ENCODE results near the gene FHL3. TPM values are rescaled to one million over a fixed set of nuclear protein-coding genes. Genes with fewer than 3 reads are reported as not detected.
A peak's percentile ranks its signal among the peaks of the same experiment; 100 is the strongest.

Gene FHL3
- total RNA-seq, 1 donor, result 21.4 TPM

GRCh38 chr1:38021969-38022368 lies 16.7 kb upstream of the FHL3 start:
- Histone ChIP-seq H3K36me3 (ENCODE audit: insufficient read depth, low read length) (peaks cover 79% of the 10 kb centered on the region), H3K27me3 (ENCODE audit: insufficient read depth, low read length) (no peaks in the 10 kb centered on the region), H3K79me2 (ENCODE audit: insufficient read depth, low read length) (peaks cover 17% of the 10 kb centered on the region), H3K4me1 (ENCODE audit: insufficient read depth, low read length) (no peaks in the 10 kb centered on the region), H2AFZ (ENCODE audit: low read length) (no peak overlapping the region), H3K4me2 (ENCODE audit: insufficient read depth, low read length) (no peak overlapping the region), H3K27ac (ENCODE audit: low read depth, low read length) (no peak overlapping the region), H4K20me1 (ENCODE audit: insufficient read depth, low read length) (peaks cover 11% of the 10 kb centered on the region), H3K9me3 (ENCODE audit: low read depth, low read length) (no peaks in the 10 kb centered on the region), H3K4me3 (ENCODE audit: insufficient read depth, low read length) (no peak overlapping the region)
- no peak for DNase-seq (ENCODE audit: insufficient read length, low spot score, missing footprints)
- TF ChIP-seq CTCF (IDR thresholded peaks at IDR 0.05; ENCODE audit: extremely low read depth, low read depth, low read length), result no peak

- no peak overlapping the region for H3K4me2 ChIP-seq (ENCODE audit: insufficient read depth, low read length)
- H3K79me2 ChIP-seq (ENCODE audit: insufficient read depth, low read length), result peaks cover 33% of the 10 kb centered on the region
- H3K4me3 ChIP-seq (ENCODE audit: insufficient read depth, low read length), result no peak overlapping the region
- H3K9me3 ChIP-seq (ENCODE audit: low read depth, low read length), result no peaks in the 10 kb centered on the region
- no peaks in the 10 kb centered on the region for H3K4me1 ChIP-seq (ENCODE audit: insufficient read depth, low read length)
- H4K20me1 ChIP-seq (ENCODE audit: insufficient read depth, low read length), result peaks cover 10% of the 10 kb centered on the region
- H3K36me3 ChIP-seq (ENCODE audit: insufficient read depth, low read length), result peaks cover 85% of the 10 kb centered on the region
- no peaks in the 10 kb centered on the region for H3K27me3 ChIP-seq (ENCODE audit: insufficient read depth, low read length)
- H3K27ac ChIP-seq (ENCODE audit: low read depth, low read length), result no peak overlapping the region
- no peak overlapping the region for H2AFZ ChIP-seq (ENCODE audit: low read length)
- DNase-seq (ENCODE audit: insufficient read length, low spot score, missing footprints), result peak; percentile 80
- no peak for TF ChIP-seq CTCF (IDR thresholded peaks at IDR 0.05; ENCODE audit: extremely low read depth, low read depth, low read length)
Observed at GRCh38 chr1:38020396-38020795, 15.1 kb upstream of the FHL3 start.

- Histone ChIP-seq H3K4me1 (ENCODE audit: insufficient read depth, low read length) (peaks cover 5% of the 10 kb centered on the region), H3K36me3 (ENCODE audit: insufficient read depth, low read length) (peaks cover 80% of the 10 kb centered on the region), H3K27me3 (ENCODE audit: insufficient read depth, low read length) (no peaks in the 10 kb centered on the region), H3K4me3 (ENCODE audit: insufficient read depth, low read length) (no peak overlapping the region), H4K20me1 (ENCODE audit: insufficient read depth, low read length) (peaks cover 17% of the 10 kb centered on the region), H3K9me3 (ENCODE audit: low read depth, low read length) (no peaks in the 10 kb centered on the region), H3K4me2 (ENCODE audit: insufficient read depth, low read length) (no peak overlapping the region), H3K79me2 (ENCODE audit: insufficient read depth, low read length) (peaks cover 48% of the 10 kb centered on the region), H3K27ac (ENCODE audit: low read depth, low read length) (no peak overlapping the region), H2AFZ (ENCODE audit: low read length) (no peak overlapping the region)
- DNase-seq (ENCODE audit: insufficient read length, low spot score, missing footprints), result peak; percentile 83
- peak; percentile 74 for TF ChIP-seq CTCF (IDR thresholded peaks at IDR 0.05; ENCODE audit: extremely low read depth, low read depth, low read length)
Observed at GRCh38 chr1:38018864-38019343, 13.6 kb upstream of the FHL3 start.

GRCh38 chr1:38015978-38016725 lies 10.8 kb upstream of the FHL3 start:
- no peak overlapping the region for H2AFZ ChIP-seq (ENCODE audit: low read length)
- peaks cover 56% of the 10 kb centered on the region for H3K36me3 ChIP-seq (ENCODE audit: insufficient read depth, low read length)
- H3K9me3 ChIP-seq (ENCODE audit: low read depth, low read length), result no peaks in the 10 kb centered on the region
- DNase-seq (ENCODE audit: insufficient read length, low spot score, missing footprints), result peak; percentile 36
- H3K4me1 ChIP-seq (ENCODE audit: insufficient read depth, low read length), result peaks cover 12% of the 10 kb centered on the region
- H3K79me2 ChIP-seq (ENCODE audit: insufficient read depth, low read length), result peaks cover 54% of the 10 kb centered on the region
- H3K27ac ChIP-seq (ENCODE audit: low read depth, low read length), result peak overlapping the region; percentile 9
- TF ChIP-seq CTCF (IDR thresholded peaks at IDR 0.05; ENCODE audit: extremely low read depth, low read depth, low read length), result no peak
- no peak overlapping the region for H3K4me2 ChIP-seq (ENCODE audit: insufficient read depth, low read length)
- no peaks in the 10 kb centered on the region for H3K27me3 ChIP-seq (ENCODE audit: insufficient read depth, low read length)
- H3K4me3 ChIP-seq (ENCODE audit: insufficient read depth, low read length), result no peak overlapping the region
- peaks cover 16% of the 10 kb centered on the region for H4K20me1 ChIP-seq (ENCODE audit: insufficient read depth, low read length)
